Hepatic stellate cell (primary cell): Measurements from ENCODE around the gene PLTP.
"Not testable (repeated sequence)": the region's sequence is repeated elsewhere in the genome, so short reads cannot be mapped to it uniquely, and the experiment has no call there.

Source experiments
- DNase-seq: peaks from one replicate; pipeline ENCODE4 v3.0.0; 2011; ENCODE audit warnings: low spot score

PLTP gene

GRCh38 chr20:45911486-45912343, at the start of gene PLTP:
PLTP (minus strand) TSS chr20:45912155; CDS start chr20:45911452, 703 bp downstream.
- peak; percentile 66 for DNase-seq

- DNase-seq: no peak
Observed at GRCh38 chr20:45959956-45960630, 48.1 kb upstream of the PLTP start.

GRCh38 chr20:45959126-45959525, 47.2 kb upstream of the PLTP start:
- DNase-seq: no peak

- DNase-seq: no peak
Observed at GRCh38 chr20:45958593-45958992, 46.6 kb upstream of the PLTP start.

- no peak for DNase-seq
Observed at GRCh38 chr20:45957021-45957941, 45.3 kb upstream of the PLTP start.

- not testable (repeated sequence) for DNase-seq
Observed at GRCh38 chr20:45956326-45956725, 44.4 kb upstream of the PLTP start.

GRCh38 chr20:45953672-45954071, 41.7 kb upstream of the PLTP start:
- DNase-seq: no peak

GRCh38 chr20:45952861-45953260, 40.9 kb upstream of the PLTP start:
- DNase-seq: no peak

GRCh38 chr20:45951925-45952834, 40.2 kb upstream of the PLTP start:
- DNase-seq: no peak

GRCh38 chr20:45950330-45950646, 38.3 kb upstream of the PLTP start:
- DNase-seq: no peak

GRCh38 chr20:45949542-45950329, 37.8 kb upstream of the PLTP start:
- DNase-seq: no peak

GRCh38 chr20:45948742-45949541, 37.0 kb upstream of the PLTP start:
- no peak for DNase-seq

GRCh38 chr20:45948261-45948733, 36.3 kb upstream of the PLTP start:
- DNase-seq: no peak

GRCh38 chr20:45947110-45947866, 35.3 kb upstream of the PLTP start:
- DNase-seq: no peak

GRCh38 chr20:45946149-45946970, 34.4 kb upstream of the PLTP start:
- DNase-seq: no peak

- no peak for DNase-seq
Observed at GRCh38 chr20:45945678-45946148, 33.8 kb upstream of the PLTP start.

- DNase-seq: no peak
Observed at GRCh38 chr20:45944965-45945677, 33.2 kb upstream of the PLTP start.
